ENCODE data around the gene NXN.

DNA sequence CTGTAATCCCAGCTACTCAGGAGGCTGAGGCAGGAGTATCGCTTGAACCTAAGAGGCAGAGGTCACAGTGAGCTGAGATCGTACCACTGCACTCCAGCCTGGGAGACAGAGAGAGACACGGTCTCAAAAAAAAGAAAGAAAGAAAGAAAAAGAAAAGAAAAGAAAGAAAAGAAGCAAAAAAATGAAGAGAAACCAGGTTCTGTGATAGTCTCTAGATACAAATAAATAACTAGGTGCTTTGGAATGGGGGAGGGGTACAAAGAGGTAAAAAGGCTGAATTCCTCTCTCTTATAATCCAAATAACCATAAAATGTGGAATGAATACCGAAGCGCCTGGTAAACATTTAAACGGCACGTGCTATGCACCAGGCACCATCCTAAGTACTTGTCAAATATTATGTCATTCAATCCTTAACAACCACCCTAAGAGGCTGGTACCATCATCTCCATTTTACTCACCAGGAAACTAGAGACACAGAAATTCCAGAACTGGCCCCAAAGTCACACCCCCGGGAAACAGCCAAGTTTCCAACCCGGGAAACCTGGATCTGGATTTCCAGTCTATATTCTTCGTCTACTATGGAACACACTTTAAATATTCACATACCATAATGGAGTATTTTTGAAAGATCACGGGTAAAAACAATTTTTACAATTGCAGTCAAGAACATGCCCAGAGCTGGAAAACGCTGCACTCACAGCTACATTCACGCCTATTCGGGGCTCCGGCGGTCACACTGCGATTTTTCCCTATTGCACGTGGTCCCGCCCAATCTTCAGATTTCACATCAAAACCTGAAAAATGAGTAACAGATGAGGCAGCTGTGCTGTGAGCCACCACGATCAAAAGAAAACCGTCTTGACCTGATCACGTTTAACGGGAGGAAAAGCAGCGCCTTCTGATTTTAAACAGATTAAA is 10.5 kb downstream of the NXN start:
- TF ChIP-seq, protein P1, sequence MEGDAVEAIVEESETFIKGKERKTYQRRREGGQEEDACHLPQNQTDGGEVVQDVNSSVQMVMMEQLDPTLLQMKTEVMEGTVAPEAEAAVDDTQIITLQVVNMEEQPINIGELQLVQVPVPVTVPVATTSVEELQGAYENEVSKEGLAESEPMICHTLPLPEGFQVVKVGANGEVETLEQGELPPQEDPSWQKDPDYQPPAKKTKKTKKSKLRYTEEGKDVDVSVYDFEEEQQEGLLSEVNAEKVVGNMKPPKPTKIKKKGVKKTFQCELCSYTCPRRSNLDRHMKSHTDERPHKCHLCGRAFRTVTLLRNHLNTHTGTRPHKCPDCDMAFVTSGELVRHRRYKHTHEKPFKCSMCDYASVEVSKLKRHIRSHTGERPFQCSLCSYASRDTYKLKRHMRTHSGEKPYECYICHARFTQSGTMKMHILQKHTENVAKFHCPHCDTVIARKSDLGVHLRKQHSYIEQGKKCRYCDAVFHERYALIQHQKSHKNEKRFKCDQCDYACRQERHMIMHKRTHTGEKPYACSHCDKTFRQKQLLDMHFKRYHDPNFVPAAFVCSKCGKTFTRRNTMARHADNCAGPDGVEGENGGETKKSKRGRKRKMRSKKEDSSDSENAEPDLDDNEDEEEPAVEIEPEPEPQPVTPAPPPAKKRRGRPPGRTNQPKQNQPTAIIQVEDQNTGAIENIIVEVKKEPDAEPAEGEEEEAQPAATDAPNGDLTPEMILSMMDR (conservative IDR thresholded peaks at IDR 0.05): no peak
- no peak for TF ChIP-seq ZFX (IDR thresholded peaks at IDR 0.05)

Data from C4-2B (cell line).